CD4-positive, alpha-beta T cell treated with Interferon alpha-2 for 1 hour (primary cell): ENCODE data around the gene ACIN1.
"Not testable (repeated sequence)": the region's sequence is repeated elsewhere in the genome, so short reads cannot be mapped to it uniquely, and the experiment has no call there.

Experiments used
- DNase-seq, 2 donors: peaks; one replicate each; pipeline ENCODE4 v3.0.0-alpha.2; 2020 to 2022

Gene ACIN1

DNA sequence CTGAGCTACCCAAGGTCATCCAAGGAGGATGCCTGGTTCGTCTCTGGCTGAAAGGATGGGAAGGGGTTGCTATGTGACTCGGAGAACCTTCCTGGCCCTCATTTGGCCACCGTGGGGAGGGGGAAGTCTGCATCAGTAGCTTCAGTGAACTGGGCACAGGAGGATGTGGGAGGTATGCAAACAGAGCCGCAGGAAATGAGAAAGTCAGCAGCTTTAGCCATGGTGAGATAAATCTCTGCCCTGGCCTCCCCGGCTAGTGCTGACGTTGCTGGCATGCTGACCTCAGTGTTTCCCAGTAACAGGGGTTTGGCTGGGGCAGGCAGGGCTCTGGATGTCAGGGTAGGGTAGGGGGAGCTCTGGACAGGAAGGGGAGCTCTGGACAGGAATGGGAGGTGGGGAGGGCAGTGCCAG lies 26.4 kb upstream of the ACIN1 start:
- no peak for DNase-seq

DNA sequence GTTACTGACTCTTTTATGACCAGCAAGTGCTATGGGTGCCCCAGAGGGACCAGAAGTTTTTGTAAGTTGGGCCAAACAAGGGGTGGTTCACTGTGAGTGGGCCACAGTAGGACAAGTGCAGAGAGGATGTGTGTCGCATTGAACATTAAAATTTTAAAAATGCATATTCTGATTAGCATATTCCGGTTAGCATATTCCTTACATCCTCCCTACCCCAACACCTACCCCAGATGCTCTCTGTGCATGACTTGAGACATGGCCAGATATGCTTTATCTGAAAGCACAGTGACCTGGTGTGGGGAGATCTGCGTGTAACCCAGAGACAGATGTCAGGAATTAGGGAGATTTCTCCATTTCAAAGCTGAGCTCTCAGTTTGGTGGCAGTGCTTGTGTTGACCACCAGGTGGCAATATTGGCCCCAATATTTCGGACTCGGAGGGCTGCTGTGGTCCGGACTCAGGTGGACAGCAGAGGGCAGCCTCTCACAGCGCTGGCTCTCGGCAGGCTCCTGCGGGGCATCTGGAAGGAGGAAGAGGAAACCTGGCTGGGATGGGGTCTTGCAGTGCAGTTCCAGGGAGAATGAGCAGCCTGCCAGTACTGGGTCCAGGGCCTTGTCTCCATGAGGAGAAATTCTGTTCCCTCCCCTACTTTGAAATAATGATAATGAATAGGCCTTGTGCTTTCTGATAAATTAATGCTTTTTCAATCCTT lies 25.8 kb upstream of the ACIN1 start:
- peak; percentile 83 to 86 for DNase-seq

DNA sequence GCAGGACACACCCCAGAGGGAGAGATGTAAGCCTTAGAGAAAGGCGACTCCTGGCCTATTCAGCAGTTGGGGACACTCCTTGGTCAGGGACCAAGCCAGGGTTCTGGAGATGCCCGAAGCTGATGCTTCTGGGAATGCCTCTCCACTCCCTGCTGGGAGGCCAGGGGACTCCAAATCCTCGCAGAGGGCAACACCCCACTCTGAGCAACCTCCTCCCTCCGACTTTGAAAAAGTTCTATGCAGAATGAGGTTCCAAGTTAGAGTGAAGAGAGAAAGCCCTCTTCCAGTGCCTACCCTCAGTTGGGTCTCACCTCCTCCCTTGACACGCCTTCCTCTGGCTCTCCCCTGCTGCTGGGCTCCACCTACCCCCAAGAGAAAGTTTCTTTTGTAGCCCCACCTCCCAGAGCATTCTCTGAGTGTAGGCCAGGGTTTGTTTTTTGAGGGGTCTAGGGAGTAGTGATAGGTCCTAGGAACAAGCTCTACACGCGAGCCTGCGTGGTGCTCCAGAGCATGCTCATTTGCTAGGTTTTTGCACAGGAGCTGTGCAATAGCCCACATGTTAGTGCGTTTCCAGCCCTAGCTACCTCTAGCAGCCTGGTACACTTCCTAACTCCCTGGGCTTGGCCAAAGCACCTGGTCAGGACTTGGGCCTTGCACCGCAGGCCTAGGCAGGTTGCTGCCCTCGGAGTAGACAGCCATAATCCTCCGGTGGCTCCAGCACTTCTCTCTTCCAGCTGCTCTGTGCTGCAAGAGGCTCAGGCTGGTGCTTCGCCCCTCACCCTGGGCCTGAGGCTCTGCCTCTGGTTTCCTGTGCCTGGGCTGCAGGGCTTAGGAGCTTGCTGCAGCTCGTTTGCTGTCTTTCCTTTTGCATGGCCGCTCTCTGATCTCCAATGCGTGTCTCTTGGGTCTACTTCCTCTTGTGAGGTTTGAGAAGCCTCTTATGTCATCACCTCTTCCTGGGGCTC lies 24.7 kb upstream of the ACIN1 start:
- peak; percentile 34 to 38 for DNase-seq

DNA sequence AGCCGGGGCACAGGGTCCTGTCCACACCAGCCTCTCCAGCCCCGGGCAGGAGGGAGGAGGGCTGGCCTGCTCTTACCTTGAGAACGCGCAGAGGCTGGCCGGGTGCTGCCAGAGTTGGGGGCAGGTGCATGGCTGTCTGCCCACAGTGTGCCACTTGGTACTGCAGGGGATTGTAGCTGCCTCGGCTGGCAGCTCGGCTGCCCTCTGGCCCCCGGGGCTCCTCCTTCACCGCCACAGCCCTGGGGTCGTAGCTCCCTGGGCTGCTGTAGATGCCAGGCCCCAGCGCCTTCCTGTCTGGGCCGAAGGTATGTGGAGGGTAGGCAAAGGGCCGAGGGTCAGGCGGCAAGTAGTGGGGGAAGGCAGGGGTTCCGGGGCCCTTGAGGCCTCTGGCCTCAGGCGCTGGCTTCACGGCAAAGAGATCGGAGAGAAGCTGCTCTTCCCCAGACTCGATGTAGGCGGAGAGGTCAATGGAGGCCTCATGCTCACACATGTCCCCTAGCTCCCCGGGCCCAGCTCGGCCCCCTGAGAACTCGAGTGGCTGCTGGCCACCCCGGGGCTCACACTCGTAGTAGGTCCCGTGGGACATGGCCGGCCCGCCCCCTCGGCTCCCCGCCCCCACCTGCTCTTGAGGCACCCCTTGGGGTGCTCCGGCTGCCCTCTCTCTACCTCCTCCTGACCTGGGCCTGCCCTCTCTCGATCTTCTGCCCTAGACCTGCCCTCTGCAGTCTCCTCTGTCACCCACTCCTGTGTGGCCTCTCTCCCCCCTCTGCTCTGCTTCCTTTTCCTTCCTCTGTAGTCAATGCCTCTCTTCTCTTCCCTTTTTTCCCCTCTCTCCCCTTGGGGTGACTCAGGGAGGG lies 23.8 kb upstream of the ACIN1 start, which contains the start of gene CEBPE:
Gene CEBPE, minus strand, starts transcription at position 750 of the 857 bp plus-strand sequence. Its CDS starts 164 bp downstream, at position 586.
- no peak for DNase-seq

DNA sequence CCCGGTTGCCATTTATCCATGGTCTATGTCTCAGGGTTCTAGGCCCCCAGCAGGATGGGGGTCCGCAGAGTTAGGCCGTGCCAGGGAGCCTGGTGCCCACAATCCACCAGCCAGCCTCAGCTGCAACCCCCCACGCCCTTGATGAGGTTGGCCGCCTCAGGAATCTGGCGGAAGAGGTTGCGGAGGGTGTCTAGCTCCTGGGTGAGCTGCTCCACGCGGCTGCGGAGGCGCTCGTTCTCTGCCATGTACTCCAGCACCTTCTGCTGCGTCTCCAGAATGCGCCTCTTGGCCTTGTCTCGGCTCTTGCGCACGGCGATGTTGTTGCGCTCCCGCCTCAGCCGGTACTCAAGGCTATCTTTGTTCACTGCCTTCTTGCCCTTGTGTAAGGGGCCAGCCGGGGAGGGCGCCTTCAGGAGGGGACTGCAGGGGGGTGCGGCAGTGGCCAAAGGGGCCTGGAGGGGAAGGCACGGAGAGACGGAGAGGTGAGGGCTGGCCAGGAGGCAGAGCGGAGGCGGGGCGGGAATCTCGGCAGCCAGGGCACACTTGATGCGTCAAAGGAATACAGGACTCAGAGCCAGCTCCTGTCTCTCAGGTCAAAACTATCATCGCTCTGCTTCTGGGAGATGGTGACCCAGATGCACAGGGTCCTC lies 22.6 kb upstream of the ACIN1 start:
- DNase-seq: no peak

DNA sequence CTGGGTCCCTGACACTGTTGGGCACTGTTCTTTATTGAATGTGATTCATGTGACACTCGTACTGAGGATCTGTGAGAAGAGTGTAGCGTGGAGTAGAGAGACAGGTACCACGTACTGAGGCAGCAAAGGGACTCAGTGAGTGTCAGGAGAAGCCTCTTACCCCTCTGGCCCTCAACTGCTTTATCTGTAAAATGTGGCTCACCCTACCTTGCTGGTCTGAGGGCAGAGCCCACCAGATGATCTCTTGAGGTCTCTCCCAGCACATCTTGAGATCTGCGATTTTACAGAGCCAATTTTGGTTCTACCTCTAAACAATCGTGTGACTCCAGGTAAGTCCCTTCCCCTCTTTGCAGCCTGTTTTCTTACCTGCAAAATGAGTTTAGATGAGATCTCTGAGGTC lies 21.0 kb upstream of the ACIN1 start:
- no peak for DNase-seq

DNA sequence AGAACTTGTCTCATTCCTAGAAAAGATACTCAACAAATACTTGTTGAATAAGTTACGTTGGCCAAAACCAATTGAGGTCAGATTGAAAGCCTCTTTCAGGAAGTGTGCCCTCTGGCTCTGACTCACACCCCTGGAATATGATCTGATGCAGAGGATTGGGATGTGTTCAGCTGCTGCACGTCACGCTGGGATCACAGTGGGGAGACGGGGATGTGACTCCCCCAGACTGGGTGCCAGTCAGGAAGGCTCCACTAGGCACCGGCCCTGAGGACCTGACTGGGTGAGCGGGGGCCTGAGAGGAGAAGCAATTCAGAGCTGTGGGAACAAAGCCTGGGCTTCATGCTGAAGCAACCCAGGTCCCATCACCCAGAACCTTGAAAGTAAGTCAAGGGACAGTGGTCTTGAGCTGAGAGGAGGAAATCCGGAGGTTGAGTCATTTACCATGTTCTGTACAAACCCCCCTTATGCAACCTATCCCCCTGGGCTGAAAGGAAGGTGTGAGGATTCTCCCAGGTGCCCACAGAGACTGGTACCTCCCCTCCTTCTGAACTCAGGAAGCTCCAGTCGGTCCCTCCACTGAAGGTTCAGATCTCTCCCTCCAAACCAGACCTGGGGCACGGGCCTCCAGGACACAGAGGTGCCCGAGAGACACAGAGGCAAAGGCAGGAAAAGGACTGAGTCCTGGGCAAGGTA lies 20.2 kb upstream of the ACIN1 start:
- no peak for DNase-seq

DNA sequence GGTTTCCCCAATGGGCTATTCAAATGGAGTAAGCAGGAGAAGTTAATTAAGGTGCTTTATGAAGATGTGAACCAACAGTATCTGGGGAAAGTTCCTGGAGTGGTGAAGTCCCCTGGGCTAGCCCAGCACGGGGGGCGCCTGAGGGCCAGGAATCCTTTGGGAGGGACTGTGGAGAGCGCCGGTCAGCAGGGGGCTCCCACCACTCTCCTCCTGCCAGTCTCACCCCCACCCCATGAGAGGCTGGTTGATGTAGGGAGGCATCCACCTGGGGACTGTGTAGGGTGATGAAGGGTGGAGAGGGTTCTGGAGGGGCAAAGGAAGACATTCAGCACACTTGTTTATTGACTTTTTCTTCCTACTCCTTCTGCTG lies 19.7 kb upstream of the ACIN1 start:
- no peak for DNase-seq

DNA sequence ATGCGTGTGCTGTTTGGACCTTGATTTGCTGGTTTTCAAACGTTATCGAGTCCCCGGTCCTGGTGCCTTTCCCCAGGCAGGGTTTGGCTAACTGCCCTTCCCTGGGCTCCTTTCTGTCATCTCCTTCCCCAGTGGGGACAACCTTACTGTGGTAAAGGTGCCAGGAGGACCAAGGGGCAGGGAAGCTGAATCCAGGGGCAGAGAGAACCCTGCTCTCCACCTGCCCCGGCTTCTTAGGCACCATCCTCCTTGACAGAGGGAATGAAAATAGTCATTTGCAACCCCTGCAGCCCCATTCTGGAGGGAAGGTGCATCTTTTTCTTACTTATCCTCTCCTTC lies 19.2 kb upstream of the ACIN1 start:
- DNase-seq: no peak

DNA sequence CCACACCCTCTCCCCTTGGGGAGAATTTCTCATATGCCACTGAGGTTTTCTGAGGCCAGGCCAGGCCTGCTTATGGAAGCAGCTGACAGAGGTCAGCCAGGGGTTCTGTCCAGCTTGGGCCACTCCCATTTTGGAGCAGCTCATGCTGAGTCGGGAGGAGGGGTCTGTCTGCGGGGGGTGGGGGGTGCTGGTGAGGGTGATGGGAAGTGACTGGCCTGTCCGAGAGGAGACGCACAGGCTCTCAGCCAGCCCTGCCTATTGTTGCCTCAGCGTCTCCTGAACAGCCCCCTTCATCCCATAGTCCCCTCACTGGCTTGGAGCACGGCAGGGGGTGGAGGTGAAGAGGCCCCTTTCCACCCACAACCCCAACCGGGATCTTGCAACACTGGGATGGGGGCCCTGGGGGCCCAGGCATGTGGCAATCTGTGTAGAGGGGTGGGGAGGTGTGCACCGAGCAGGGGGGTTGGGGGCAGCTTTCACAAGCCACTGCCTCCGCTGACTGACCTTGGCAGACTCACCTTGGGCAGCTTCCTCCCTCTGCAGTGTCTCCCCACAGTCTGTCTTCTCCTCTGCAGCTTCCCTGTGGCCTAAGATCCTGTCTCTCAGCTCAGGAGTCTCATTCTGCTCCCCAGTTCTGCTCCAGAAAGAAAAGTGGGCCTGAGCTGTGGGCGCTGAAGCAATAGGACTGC lies 18.6 kb upstream of the ACIN1 start:
- DNase-seq: no peak

DNA sequence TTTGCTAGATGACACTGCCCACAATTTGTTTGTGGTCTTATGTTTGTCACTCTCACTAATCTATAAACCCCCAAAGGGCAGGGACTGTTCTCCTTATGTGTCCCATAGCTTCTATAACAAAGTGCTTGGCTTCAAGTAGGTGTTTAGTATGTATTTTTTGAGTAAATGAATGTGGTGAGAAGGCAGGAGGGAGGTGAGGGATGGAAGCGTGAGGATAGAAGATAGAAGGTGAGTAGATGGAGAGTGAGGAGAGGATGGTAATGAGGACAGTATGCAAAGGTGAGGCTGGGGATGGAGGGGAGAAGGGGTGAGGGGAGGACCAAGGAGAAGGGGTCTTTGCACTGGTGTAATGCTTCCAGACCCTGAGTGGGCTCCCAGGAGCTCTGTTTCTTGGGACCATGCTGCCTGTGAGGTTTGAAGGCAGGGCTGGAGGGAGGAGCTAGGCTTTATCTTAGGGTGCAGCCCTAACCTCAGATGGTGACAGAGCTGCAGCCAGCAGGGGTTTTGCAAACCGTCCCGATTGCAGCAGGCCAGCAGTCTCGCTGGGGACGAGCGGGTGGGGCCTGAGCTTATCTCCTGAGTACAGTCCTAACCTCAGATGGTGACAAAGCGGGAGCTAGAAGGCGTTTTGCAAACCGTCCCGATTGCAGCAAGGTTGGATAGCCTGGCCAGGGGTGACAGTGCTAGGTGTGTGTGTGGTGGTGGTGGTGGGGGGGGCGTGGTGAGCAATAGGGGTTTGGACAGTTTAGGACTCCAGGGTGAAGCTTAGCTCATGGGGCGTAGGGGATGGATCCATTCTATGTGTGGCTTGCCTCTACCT lies 17.6 kb upstream of the ACIN1 start:
- peak in 1 of 2 donors; percentile 12 for DNase-seq

DNA sequence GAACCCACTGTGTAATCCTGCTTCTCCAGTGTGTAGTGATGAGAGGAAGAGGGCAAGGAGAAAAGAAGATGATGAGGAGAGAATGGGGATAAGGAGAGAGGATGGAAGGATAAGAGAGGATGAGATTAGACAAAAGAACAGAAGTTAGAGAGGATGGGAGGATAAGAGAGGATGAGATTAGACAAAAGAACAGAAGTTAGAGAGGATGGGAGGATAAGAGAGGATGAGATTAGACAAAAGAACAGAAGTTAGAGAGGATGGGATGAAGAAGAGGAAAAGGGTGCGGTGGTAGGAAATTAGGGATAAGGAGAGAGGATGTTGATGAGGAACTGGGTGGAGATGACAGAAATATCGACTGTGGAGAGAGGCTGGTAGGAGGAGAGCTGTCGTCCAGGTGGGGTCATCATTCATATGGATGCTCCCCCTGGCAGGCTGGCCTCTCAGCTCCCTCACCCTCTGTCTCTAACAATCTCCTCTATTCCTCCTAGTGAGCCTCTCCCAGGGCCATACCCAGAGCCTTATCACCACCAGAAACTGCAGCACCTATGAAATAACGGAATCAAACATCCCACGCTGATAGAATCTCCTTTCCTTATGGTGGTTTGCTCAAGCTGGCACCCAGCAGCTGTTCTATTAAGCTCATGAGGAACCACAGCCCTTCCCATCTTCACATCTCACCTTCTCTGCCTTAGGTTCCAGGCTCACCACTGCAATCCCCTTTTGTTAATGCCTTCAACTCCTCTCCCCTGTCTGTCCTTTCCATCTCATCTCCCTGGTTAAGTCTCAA lies 15.8 kb upstream of the ACIN1 start:
- no peak for DNase-seq

DNA sequence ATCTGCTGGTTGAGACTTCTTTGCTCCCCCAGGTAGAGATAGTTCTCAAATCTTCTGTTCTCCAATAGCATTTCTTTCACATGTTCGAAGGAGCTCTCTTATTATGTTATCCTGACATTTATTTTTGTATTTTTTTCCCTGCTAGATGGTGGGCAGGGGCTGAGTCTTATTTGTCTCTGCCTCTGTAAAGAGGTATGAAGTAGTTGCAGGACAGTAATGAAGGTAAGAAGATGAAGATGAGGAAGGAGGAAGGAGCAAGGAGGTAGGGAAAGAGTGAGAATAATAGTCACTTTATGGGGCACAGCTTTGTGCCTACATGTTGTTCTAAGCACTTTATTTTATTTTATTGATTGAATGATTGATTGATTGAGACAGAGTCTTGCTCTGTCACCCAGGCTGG lies 14.8 kb upstream of the ACIN1 start:
- DNase-seq: no peak

DNA sequence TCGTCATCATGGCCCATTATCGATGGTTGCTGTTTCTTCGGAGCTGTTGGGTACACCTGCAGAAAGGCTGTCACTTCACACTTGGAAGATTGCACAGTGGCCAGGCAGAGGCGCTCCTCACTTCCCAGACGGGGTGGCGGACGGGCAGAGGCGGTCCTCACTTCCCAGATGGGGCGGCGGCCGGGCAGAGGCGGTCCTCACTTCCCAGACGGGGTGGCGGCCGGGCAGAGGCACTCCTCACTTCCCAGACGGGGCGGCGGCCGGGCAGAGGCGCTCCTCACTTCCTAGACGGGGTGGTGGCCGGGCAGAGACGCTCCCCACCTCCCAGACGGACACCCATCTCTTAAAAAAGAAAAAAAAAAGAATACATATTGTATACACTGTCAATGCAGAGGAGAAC lies 13.2 kb upstream of the ACIN1 start:
- DNase-seq: not testable (repeated sequence)

DNA sequence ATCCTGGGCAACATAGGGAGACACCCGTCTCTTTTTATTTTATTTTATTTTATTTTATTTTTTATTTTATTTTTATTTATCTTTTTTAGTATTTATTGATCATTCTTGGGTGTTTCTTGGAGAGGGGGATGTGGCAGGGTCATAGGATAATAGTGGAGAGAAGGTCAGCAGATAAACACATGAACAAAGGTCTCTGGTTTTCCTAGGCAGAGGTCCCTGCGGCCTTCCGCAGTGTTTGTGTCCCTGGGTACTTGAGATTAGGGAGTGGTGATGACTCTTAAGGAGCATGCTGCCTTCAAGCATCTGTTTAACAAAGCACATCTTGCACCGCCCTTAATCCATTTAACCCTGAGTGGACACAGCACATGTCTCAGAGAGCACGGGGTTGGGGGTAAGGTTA lies 12.7 kb upstream of the ACIN1 start:
- not testable (repeated sequence) for DNase-seq

DNA sequence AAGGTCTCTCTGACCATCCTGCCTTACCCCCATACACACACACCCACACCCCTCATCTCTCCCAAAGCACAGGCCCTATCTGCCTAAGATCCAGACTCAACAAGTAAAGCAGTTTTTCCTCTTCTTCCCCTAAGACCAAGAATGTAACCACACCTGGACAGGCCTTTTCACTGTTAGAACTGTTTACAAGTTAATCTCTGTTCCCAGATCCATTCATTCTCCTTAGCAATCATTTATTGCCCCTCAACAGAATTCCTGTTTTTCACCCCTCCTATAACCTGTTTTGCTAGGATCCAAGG lies 11.8 kb upstream of the ACIN1 start:
- no peak for DNase-seq

DNA sequence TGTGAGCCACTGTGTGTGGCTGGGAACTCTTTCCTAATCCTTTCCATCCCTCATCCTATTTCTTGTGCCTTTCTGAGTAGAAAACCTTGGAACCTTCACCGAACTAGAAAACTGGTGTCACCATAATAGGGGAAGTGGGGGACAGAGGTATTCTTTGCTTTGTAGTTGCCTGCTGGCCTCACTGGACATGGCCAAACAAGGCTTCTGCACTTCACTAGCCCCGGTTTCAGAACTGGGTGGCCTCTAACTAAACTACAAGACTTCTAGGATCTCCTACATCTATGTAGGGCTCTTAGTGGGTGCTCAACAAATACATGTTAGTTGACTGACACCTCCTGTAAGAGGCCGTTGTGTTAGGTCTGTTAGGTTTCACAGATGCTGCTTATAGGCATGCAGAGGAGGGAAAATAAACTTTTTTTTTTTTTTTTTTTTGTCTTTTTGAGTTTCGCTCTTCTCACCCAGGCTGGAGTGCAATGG lies 10.4 kb upstream of the ACIN1 start:
- DNase-seq: no peak

DNA sequence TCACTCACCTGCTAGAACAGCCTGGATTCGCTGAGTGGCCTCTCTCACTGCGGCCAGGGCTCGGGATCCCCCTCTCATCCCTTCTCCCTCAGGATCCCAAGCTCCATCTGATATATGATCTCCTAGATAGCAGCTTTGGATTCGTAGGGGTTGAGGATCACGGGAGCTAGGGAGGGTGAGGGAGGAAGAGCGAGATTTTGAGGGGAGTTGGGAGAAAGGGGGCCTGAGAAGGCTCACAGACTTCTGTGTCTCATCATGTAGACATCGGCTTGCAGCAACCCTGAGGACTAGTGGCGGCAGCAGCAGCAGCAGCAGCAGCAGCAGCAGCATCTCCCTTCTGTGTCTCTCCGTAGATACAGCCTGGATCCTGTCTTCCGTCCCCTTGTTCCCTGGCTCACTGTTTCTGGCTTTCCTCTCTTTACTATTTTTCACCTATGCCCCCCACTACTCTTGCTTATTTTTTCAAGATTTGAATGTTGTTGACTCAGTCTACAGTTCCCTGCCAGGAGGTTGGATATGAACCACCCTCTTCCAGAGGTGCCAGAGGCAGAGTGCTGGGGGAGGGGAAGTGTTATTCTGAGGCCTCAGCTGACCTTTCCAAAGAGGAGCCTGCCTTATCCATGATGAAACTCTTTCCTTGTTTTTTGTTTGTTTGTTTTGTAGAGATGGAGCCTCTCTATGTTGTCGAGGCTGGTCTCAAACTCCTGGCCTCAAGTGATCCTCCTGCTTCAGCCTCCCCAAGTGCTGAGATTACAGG lies 9.8 kb upstream of the ACIN1 start, which contains the start of gene CIROP:
Gene CIROP, minus strand, starts transcription at position 399 of the 757 bp plus-strand sequence. Its CDS starts 69 bp downstream, at position 330.
- DNase-seq: no peak
